A673 (cell line): ENCODE results near the gene SLC7A5. TPM values are rescaled to one million over a fixed set of nuclear protein-coding genes. Genes with fewer than 3 reads are reported as not detected.

Source experiments
- BruUV-seq: library from RNA; stranded (reverse); fragments of 400-500 nt; replicated peaks from 2 replicates; lab custom pipeline; 2021; lab: Mats Ljungman, UMichigan
- CTCF ChIA-PET: fragments of 300-600 bp; sonication (Branson Sonifier 250); formaldehyde crosslinking; loops from one replicate; lab custom pipeline; 2022; ENCODE audit warnings: antibody characterized with exemption; lab: Charles Lee
- POLR2A ChIA-PET: fragments of 300-600 bp; sonication (Branson Sonifier 250); formaldehyde crosslinking; loops from one replicate; lab custom pipeline; 2022; ENCODE audit warnings: antibody characterized with exemption; ENCODE audit not compliant: low non-redundant PET; lab: Charles Lee
- DNase-seq: peaks from one replicate; pipeline ENCODE4 v3.0.0-alpha.2; 2015; ENCODE audit warnings: low spot score
- H3K27ac ChIP-seq: fragments of 200-600 bp; sonication (generic); 2 replicates; pipeline ENCODE4 v1.5.1; 2016; ENCODE audit warnings: mixed run types, low read depth, mild to moderate bottlenecking, mixed read lengths, antibody characterized with exemption, low read length; ENCODE audit not compliant: poor library complexity, severe bottlenecking
- H3K27me3 ChIP-seq: fragments of 200-600 bp; sonication (generic); replicated peaks from 2 replicates; pipeline ENCODE4 v1.6.1; 2017; ENCODE audit warnings: mixed run types, low read depth, mild to moderate bottlenecking, mixed read lengths, antibody characterized with exemption, low read length; ENCODE audit not compliant: insufficient read depth, poor library complexity
- H3K36me3 ChIP-seq: fragments of 200-600 bp; sonication (generic); 2 replicates; pipeline ENCODE4 v1.6.1; 2016; ENCODE audit warnings: mixed run types, mild to moderate bottlenecking, mixed read lengths, antibody characterized with exemption, low read length; ENCODE audit not compliant: insufficient read depth, poor library complexity, severe bottlenecking
- H3K4me1 ChIP-seq: fragments of 200-600 bp; sonication (generic); 2 replicates; pipeline ENCODE4 v1.6.1; 2017; ENCODE audit warnings: mixed run types, mild to moderate bottlenecking, mixed read lengths, antibody characterized with exemption, low read length; ENCODE audit not compliant: insufficient read depth, poor library complexity, severe bottlenecking
- H3K4me3 ChIP-seq: fragments of 200-600 bp; sonication (generic); 2 replicates; pipeline ENCODE4 v1.5.1; 2016; ENCODE audit warnings: low read depth, mixed run types, mild to moderate bottlenecking, mixed read lengths, low read length; ENCODE audit not compliant: poor library complexity, severe bottlenecking
- H3K9me3 ChIP-seq: fragments of 200-600 bp; sonication (generic); 2 replicates; pipeline ENCODE4 v1.6.1; 2016; ENCODE audit warnings: mixed run types, low read depth, mild to moderate bottlenecking, mixed read lengths, antibody characterized with exemption, low read length; ENCODE audit not compliant: poor library complexity, severe bottlenecking
- CTCF ChIP-seq: fragments of 300-800, 200-600 bp; sonication (generic); conservative IDR thresholded peaks from 2 replicates; pipeline ENCODE4 v1.5.1; 2017; ENCODE audit warnings: low read depth, mild to moderate bottlenecking, antibody characterized with exemption, low read length, moderate library complexity, mixed read lengths
- EZH2 ChIP-seq: fragments of 200-600 bp; sonication (generic); IDR thresholded peaks from 2 replicates; pipeline ENCODE4 v1.6.1; 2017; ENCODE audit warnings: borderline replicate concordance, low read depth, mild to moderate bottlenecking, mixed read lengths, antibody characterized with exemption, low read length; ENCODE audit not compliant: poor library complexity, severe bottlenecking
- intact Hi-C: fragments of 100-400 bp; cut with micrococcal nuclease; formaldehyde crosslinking; loops from one replicate; pipeline ENCODE4 v1.10.0; 2022; ENCODE audit not compliant: unreplicated experiment
- total RNA-seq: library from RNA; stranded (reverse); gene quantifications from 2 replicates; pipeline ENCODE4 v1.2.3, GENCODE V29; 2021

SLC7A5 gene
- total RNA-seq, 1 experiment from 2014 or later: 371 TPM

DNA sequence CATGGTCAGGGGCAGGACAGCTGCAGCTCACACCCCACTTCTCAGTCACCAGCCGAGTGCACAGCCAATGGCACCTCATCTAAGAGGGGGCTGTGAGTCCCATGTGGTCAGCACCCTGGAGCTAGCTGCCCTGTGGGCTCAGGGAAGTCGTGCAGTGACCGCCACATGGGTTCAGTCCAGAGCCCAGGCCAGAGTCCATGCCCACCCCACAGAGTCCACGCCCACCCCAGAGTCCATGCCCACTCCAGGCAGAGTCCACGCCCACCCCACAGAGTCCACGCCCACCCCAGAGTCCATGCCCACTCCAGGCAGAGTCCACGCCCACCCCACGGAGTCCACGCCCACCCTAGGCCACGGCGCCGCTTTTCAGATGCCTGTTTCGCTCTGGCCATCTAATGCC, 24.1 kb downstream of the SLC7A5 start:
- POLR2A ChIA-PET: no interaction called here
- BruUV-seq: no TSS peak
- CTCF ChIA-PET: interaction anchor here (0.6 kb wide), 1 partner anchor 76 kb away, joined by 3 read pairs; no protein-coding TSS in a partner anchor
- peak overlapping the region; percentile 70 for H3K27ac ChIP-seq
- no peaks in the 10 kb centered on the region for H3K9me3 ChIP-seq
- no peaks in the 10 kb centered on the region for H3K27me3 ChIP-seq
- no peak for DNase-seq
- no peak overlapping the region for H3K4me3 ChIP-seq
- intact Hi-C loops: no loop called here
- H3K36me3 ChIP-seq: peaks cover 82% of the 10 kb centered on the region
- peaks cover 31% of the 10 kb centered on the region for H3K4me1 ChIP-seq
- TF ChIP-seq CTCF: no peak
- TF ChIP-seq EZH2: no peak

GRCh38 chr16:87844809-87845208, 24.5 kb downstream of the SLC7A5 start:
- no TSS peak for BruUV-seq
- H3K27me3 ChIP-seq: no peaks in the 10 kb centered on the region
- intact Hi-C loops: no loop called here
- no peak overlapping the region for H3K4me3 ChIP-seq
- no peaks in the 10 kb centered on the region for H3K9me3 ChIP-seq
- TF ChIP-seq EZH2 (no peak), CTCF (no peak)
- peaks cover 82% of the 10 kb centered on the region for H3K36me3 ChIP-seq
- DNase-seq: no peak
- CTCF ChIA-PET: interaction anchor here (0.6 kb wide), 1 partner anchor 76 kb away, joined by 3 read pairs; no protein-coding TSS in a partner anchor
- peak overlapping the region; percentile 70 for H3K27ac ChIP-seq
- POLR2A ChIA-PET: no interaction called here
- H3K4me1 ChIP-seq: peaks cover 32% of the 10 kb centered on the region

- CTCF ChIA-PET: no interaction called here
- POLR2A ChIA-PET: no interaction called here
- H3K4me1 ChIP-seq: peaks cover 32% of the 10 kb centered on the region
- BruUV-seq: no TSS peak
- H3K27ac ChIP-seq: peak overlapping the region; percentile 70
- DNase-seq: peak; percentile 69
- H3K4me3 ChIP-seq: no peak overlapping the region
- H3K27me3 ChIP-seq: no peaks in the 10 kb centered on the region
- no peaks in the 10 kb centered on the region for H3K9me3 ChIP-seq
- H3K36me3 ChIP-seq: peaks cover 82% of the 10 kb centered on the region
- intact Hi-C loops: no loop called here
- TF ChIP-seq EZH2 (no peak), CTCF (peak; percentile 43)
Measured at GRCh38 chr16:87844120-87844733, 25.1 kb downstream of the SLC7A5 start.
